HG02852 (cell line): ENCODE data around the gene GPN2.
A peak's percentile ranks its signal among the peaks of the same experiment; 100 is the strongest.
"Not testable (repeated sequence)": the region's sequence is repeated elsewhere in the genome, so short reads cannot be mapped to it uniquely, and the experiment has no call there.

ENCODE experiments used
- ATAC-seq: cut with Tn5 transposase; IDR thresholded peaks from one replicate; pipeline ENCODE4 v1.9.1; 2021; ENCODE audit warnings: mild to moderate bottlenecking, moderate library complexity; ENCODE audit not compliant: unreplicated experiment

GPN2 gene

GRCh38 chr1:26907071-26907917 lies 17.2 kb upstream of the GPN2 start:
- ATAC-seq = no peak

GRCh38 chr1:26900815-26901511 lies 10.9 kb upstream of the GPN2 start:
- ATAC-seq = no peak

- peak; percentile 70 for ATAC-seq
Measured at GRCh38 chr1:26900001-26900814, 10.1 kb upstream of the GPN2 start, which contains the start of gene GPATCH3. Gene GPATCH3, minus strand, starts transcription at chr1:26900467. Its CDS starts 25 bp downstream, at chr1:26900442.

- no peak for ATAC-seq
Measured at GRCh38 chr1:26897351-26897750, 7.3 kb upstream of the GPN2 start.

GRCh38 chr1:26894263-26894662 lies 4.2 kb upstream of the GPN2 start:
- ATAC-seq = no peak

- ATAC-seq = peak; percentile 35
Measured at GRCh38 chr1:26890467-26890796, 349 bp upstream of the GPN2 start.

- no peak for ATAC-seq
Measured at GRCh38 chr1:26888231-26888630, 1.9 kb downstream of the GPN2 start.

- no peak for ATAC-seq
Measured at GRCh38 chr1:26887125-26887524, 3.0 kb downstream of the GPN2 start.

- ATAC-seq = no peak
Measured at GRCh38 chr1:26882696-26883463, 7.2 kb downstream of the GPN2 start.

GRCh38 chr1:26881611-26882010 lies 8.5 kb downstream of the GPN2 start:
- not testable (repeated sequence) for ATAC-seq

GRCh38 chr1:26879793-26880192 lies 10.3 kb downstream of the GPN2 start:
- ATAC-seq = no peak

GRCh38 chr1:26877326-26877725 lies 12.8 kb downstream of the GPN2 start:
- ATAC-seq = no peak

GRCh38 chr1:26874896-26875295 lies 15.2 kb downstream of the GPN2 start:
- no peak for ATAC-seq

GRCh38 chr1:26873097-26873496 lies 17.0 kb downstream of the GPN2 start:
- ATAC-seq = not testable (repeated sequence)

- ATAC-seq = peak; percentile 89
Measured at GRCh38 chr1:26864610-26865480, 25.2 kb downstream of the GPN2 start.

- no peak for ATAC-seq
Measured at GRCh38 chr1:26863685-26864077, 26.4 kb downstream of the GPN2 start.

- no peak for ATAC-seq
Measured at GRCh38 chr1:26862781-26863684, 27.1 kb downstream of the GPN2 start, which contains the start of gene SFN. Gene SFN, plus strand, starts transcription at chr1:26863149. Its CDS starts 64 bp downstream, at chr1:26863213.

- no peak for ATAC-seq
Measured at GRCh38 chr1:26861889-26862378, 28.1 kb downstream of the GPN2 start.
